ENCODE results near the gene NRN1L. TPM values are rescaled to one million over a fixed set of nuclear protein-coding genes. Genes with fewer than 3 reads are reported as not detected.

The NRN1L gene
- total and polyA plus RNA-seq, 2 donors (not counting 1 experiment from before 2014, with no cell fraction given) = 0.10 to 0.17 TPM

DNA sequence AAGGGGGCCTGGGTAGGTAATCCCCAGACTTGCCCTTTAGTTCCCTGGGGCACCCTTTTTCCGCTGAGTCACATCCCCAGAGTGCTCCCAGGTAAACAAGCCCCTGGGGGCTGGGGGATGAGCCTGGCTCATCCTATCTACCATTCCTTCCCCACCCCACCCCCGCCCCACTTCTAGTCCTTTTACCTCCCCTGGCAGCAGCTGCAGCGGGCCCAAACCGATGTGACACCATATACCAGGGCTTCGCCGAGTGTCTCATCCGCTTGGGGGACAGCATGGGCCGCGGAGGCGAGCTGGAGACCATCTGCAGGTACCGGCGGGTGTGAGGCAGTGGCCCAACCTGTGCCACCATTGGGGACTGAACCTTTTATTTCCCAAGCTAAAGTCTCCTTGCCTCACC is 860 bp downstream of the NRN1L start:
- Histone ChIP-seq H3K4me1 (ENCODE audit: control insufficient read depth, extremely low read depth, insufficient read depth, low read length) (peaks cover 6% of the 10 kb centered on the region), H3K36me3 (ENCODE audit: control insufficient read depth, insufficient read depth, low read length) (peaks cover 28% of the 10 kb centered on the region), H3K27ac (ENCODE audit: insufficient read depth, low read length) (no peak overlapping the region), H3K9me3 (ENCODE audit: control insufficient read depth, insufficient read depth, low read depth, low read length) (no peaks in the 10 kb centered on the region), H4K20me1 (ENCODE audit: control insufficient read depth, extremely low read depth, insufficient read depth, low read length) (peaks cover 4% of the 10 kb centered on the region), H3K79me2 (ENCODE audit: control insufficient read depth, insufficient read depth, low read length) (no peaks in the 10 kb centered on the region), H3K9ac (ENCODE audit: insufficient read depth, low read length) (no peak overlapping the region), H3K4me2 (ENCODE audit: extremely low read depth, insufficient read depth, low read length) (no peak overlapping the region), H3K27me3 (ENCODE audit: control insufficient read depth, insufficient read depth, low read length) (no peaks in the 10 kb centered on the region), H3K4me3 (replicated peaks in 1 of 4; ENCODE audit: control extremely low read depth in 1 of 4, insufficient read depth in 1 of 4, low read depth in 3 of 4, low read length in 4 of 4) (no peak overlapping the region), H2AFZ (ENCODE audit: low read length) (no peak overlapping the region)
- no peak for TF ChIP-seq EZH2 (IDR thresholded peaks at IDR 0.05; ENCODE audit: low read length, missing control alignments)
- TF ChIP-seq, protein P1, sequence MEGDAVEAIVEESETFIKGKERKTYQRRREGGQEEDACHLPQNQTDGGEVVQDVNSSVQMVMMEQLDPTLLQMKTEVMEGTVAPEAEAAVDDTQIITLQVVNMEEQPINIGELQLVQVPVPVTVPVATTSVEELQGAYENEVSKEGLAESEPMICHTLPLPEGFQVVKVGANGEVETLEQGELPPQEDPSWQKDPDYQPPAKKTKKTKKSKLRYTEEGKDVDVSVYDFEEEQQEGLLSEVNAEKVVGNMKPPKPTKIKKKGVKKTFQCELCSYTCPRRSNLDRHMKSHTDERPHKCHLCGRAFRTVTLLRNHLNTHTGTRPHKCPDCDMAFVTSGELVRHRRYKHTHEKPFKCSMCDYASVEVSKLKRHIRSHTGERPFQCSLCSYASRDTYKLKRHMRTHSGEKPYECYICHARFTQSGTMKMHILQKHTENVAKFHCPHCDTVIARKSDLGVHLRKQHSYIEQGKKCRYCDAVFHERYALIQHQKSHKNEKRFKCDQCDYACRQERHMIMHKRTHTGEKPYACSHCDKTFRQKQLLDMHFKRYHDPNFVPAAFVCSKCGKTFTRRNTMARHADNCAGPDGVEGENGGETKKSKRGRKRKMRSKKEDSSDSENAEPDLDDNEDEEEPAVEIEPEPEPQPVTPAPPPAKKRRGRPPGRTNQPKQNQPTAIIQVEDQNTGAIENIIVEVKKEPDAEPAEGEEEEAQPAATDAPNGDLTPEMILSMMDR (conservative IDR thresholded peaks at IDR 0.05 in 1 of 2, IDR thresholded peaks at IDR 0.05 in 1 of 2; ENCODE audit: low read depth in 1 of 2, low read length in 2 of 2) = no peak
- DNase-seq (ENCODE audit: low read depth in 2 of 2) = no peak

DNA sequence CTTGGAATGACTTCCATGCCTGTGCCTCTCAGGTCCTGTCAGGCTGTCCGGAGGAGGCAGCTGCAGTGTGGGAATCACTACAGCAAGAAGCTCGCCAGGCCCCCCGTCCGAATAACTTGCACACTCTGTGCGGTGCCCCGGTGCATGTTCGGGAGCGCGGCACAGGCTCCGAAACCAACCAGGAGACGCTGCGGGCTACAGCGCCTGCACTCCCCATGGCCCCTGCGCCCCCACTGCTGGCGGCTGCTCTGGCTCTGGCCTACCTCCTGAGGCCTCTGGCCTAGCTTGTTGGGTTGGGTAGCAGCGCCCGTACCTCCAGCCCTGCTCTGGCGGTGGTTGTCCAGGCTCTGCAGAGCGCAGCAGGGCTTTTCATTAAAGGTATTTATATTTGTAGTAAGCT is 1.3 kb downstream of the NRN1L start:
- Histone ChIP-seq H3K4me3 (replicated peaks in 1 of 4; ENCODE audit: control extremely low read depth in 1 of 4, insufficient read depth in 1 of 4, low read depth in 3 of 4, low read length in 4 of 4) (no peak overlapping the region), H3K36me3 (ENCODE audit: control insufficient read depth, insufficient read depth, low read length) (peaks cover 23% of the 10 kb centered on the region), H3K9ac (ENCODE audit: insufficient read depth, low read length) (no peak overlapping the region), H3K4me1 (ENCODE audit: control insufficient read depth, extremely low read depth, insufficient read depth, low read length) (peaks cover 6% of the 10 kb centered on the region), H3K27me3 (ENCODE audit: control insufficient read depth, insufficient read depth, low read length) (no peaks in the 10 kb centered on the region), H2AFZ (ENCODE audit: low read length) (no peak overlapping the region), H3K27ac (ENCODE audit: insufficient read depth, low read length) (no peak overlapping the region), H3K79me2 (ENCODE audit: control insufficient read depth, insufficient read depth, low read length) (no peaks in the 10 kb centered on the region), H3K4me2 (ENCODE audit: extremely low read depth, insufficient read depth, low read length) (no peak overlapping the region), H4K20me1 (ENCODE audit: control insufficient read depth, extremely low read depth, insufficient read depth, low read length) (peaks cover 4% of the 10 kb centered on the region), H3K9me3 (ENCODE audit: control insufficient read depth, insufficient read depth, low read depth, low read length) (no peaks in the 10 kb centered on the region)
- DNase-seq (ENCODE audit: low read depth in 2 of 2) = no peak
- no peak for TF ChIP-seq EZH2 (IDR thresholded peaks at IDR 0.05; ENCODE audit: low read length, missing control alignments)
- TF ChIP-seq, protein P1 (conservative IDR thresholded peaks at IDR 0.05 in 1 of 2, IDR thresholded peaks at IDR 0.05 in 1 of 2; ENCODE audit: low read depth in 1 of 2, low read length in 2 of 2) = no peak

DNA sequence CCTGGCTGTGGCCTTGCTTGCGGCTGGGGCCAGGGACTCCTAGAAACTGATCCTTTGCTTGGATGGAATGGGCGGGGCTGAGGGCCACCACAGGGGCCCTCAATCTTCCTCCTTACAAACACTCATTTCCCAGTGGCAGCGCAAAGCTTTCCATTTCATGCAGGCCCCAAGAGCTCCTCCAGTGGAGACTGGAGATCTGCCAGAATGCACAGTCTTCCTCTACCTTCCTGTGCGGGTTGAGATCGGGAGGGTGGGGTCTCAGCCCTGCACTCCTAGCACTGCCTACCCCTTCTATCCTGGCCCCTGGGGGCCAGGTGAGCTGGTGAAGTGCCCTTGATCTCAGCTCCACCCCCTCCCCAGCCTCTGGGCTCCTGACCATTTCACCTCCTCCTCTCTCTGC is 1.7 kb downstream of the NRN1L start:
- Histone ChIP-seq H2AFZ (ENCODE audit: low read length) (no peak overlapping the region), H3K36me3 (ENCODE audit: control insufficient read depth, insufficient read depth, low read length) (peaks cover 19% of the 10 kb centered on the region), H3K27ac (ENCODE audit: insufficient read depth, low read length) (no peak overlapping the region), H3K9ac (ENCODE audit: insufficient read depth, low read length) (no peak overlapping the region), H3K27me3 (ENCODE audit: control insufficient read depth, insufficient read depth, low read length) (no peaks in the 10 kb centered on the region), H3K79me2 (ENCODE audit: control insufficient read depth, insufficient read depth, low read length) (no peaks in the 10 kb centered on the region), H3K4me1 (ENCODE audit: control insufficient read depth, extremely low read depth, insufficient read depth, low read length) (peaks cover 6% of the 10 kb centered on the region), H3K4me3 (replicated peaks in 1 of 4; ENCODE audit: control extremely low read depth in 1 of 4, insufficient read depth in 1 of 4, low read depth in 3 of 4, low read length in 4 of 4) (no peak overlapping the region), H3K9me3 (ENCODE audit: control insufficient read depth, insufficient read depth, low read depth, low read length) (no peaks in the 10 kb centered on the region), H4K20me1 (ENCODE audit: control insufficient read depth, extremely low read depth, insufficient read depth, low read length) (peaks cover 4% of the 10 kb centered on the region), H3K4me2 (ENCODE audit: extremely low read depth, insufficient read depth, low read length) (no peak overlapping the region)
- TF ChIP-seq EZH2 (IDR thresholded peaks at IDR 0.05; ENCODE audit: low read length, missing control alignments) = no peak
- TF ChIP-seq, protein P1 (conservative IDR thresholded peaks at IDR 0.05 in 1 of 2, IDR thresholded peaks at IDR 0.05 in 1 of 2; ENCODE audit: low read depth in 1 of 2, low read length in 2 of 2) = no peak
- DNase-seq (ENCODE audit: low read depth in 2 of 2) = no peak
